UCSD-AML1 (cell line): ENCODE measurements around the gene CHRNE.
A peak's percentile ranks its signal among the peaks of the same experiment; 100 is the strongest.

ENCODE experiments used
- DNase-seq: peaks from one replicate; lab custom pipeline; 2025; ENCODE audit not compliant: unreplicated experiment; lab: John Stamatoyannopoulos, UW

The CHRNE gene

DNA sequence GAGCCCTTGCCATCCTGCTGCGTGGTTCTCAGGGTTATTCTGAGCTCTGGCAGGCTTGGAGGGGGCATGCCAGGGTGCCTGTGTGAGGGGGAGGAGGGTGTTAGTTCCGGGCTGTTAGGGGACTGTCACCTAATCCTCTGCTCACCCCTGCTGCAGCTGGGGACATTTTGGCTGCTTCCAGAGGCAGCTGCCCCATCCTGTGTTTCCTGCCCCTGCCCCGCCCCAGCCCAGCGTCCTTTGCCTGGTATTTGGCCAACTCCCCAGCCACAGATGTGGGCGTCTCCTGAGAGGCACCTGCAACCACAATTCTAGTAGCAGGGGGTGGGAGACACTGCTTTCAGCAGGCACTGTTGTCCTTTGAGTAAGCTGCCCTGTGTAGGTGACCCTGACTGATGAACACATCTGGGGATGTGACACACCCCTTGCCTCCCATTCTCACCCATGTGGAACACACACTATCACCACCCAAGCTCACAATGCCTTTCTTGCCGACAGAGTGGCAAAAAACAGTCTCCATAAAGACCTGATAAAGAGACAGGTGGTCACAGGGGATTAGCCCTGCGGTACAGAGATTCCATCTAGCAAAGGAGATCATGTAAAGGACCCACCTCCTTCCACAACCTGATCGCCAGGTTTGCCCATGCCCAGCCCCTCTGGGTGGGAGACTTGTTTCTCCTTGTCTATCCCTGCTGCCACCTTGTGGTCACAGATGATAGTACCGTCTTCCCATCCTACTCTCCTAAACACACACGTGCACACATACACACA lies at the start of gene CHRNE:
TSS of gene CHRNE (minus strand) at position 48 of the 768 bp plus-strand sequence. CDS start at position 13, 35 bp downstream.
- DNase-seq, result peak; percentile 39

DNA sequence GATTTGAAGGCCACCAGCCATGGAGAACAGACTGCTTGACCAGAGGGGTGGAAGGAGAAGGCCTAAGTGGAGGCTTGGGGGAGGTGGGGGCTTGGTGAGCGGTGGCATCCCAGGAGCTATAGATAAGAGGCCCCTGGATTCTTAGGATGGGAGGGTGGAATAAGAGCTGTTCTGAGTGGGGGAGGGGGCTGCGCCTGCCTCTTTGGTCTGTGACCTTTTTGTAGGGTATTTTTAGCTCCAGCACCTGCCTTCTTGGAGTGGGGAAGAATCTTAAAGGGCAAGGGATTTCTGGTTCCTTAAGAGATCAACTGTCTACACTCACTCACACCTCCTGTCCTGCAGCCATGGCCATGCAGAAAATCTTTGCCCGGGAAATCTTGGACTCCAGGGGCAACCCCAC lies 48.6 kb upstream of the CHRNE start:
- DNase-seq, result no peak

DNA sequence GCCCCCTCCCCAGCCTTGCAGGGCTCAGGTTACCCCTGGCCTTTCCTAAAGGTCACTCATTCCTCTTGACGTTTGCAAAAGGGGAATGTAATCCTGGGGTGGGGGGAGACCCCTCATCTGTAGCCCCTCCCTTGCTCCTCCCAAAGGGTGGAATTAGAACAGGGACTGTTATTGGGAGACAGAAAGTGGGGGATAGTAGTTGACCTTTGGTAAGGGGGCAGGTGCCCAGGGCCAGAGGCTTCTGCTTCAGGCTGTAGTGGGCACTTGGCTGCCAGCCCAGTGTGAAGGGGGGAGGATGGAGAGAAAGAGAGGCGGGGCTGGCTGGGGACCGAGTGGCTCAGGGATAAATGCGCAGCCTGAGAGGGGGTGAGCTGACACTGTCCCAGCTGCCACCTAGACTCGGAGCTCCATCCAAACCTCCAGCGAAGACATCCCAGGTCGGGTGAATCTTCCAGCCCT lies 47.9 kb upstream of the CHRNE start, which contains the start of gene ENO3:
TSS of gene ENO3 (plus strand) at position 374 of the 459 bp plus-strand sequence. CDS start 711 bp downstream, outside the sequence.
- DNase-seq, result no peak

DNA sequence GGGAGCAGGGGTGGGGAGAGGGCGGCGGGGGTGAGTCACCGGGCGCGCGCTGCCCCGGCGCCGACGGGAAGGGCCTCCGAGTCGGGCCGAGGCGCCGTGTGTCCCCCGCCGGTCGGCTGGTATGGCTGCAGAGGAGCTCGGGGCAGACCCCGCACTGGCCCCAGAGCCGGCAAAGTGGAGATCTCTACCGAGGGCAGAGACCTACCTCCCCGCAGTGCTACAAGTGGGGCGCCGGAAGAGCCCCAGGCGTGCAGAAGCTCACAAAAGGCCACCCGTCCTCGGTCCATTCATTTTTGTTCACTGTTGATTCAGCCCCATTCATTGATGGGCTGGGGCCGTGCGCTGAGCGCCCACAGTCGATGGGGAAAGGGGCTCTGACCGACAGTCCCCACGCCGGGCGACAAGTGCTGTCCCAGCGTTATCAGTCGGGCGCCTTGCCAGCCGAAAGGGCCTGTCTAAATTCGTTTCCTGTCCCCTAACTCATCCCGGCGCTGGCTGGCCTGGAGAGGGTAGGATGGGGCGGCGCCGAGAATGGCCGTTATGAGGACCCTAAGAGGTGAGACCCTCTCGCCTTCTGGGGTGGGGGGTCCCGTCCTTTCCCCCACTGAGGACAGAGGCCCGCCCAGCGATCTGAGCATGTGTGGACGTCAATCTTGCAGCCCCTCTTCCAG lies 47.3 kb upstream of the CHRNE start:
- DNase-seq, result peak; percentile 68

DNA sequence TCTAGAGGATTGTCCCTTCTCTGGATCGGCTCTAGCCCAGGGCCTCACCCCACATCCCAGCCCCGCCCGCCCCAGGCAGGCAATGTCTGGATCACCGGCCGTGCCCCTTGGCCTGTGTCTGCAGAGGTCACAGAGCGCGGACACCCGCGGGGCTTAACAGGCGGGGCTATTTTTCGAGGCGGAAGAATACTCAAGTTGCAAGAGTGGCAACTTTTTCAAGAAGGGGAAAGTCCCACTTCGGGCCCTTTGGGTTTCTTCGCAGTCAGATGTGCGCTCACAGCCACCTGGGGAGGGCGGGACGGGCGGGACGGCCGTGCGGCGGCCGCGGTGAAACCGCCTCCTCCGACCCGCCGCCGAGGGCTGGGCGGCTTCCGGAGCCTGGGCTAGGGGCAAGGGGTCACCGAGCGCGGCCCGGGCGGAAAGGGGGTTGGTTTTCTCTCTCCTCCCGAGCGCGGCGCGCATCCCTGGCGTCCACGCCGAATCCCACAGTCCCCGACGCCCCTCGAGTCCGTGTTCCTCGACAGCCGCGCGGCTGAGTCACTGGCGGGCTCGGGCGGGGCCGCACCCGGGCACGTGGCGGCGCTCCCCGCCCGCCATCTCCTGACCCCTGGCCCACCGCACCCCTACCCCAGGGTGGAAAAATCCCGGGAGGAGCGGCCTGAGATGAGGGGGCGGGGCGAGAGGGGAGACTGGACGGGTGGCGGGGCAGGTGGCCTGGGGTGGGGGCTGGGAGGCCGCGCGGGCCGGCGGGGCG lies 46.6 kb upstream of the CHRNE start:
- peak; percentile 78 for DNase-seq

DNA sequence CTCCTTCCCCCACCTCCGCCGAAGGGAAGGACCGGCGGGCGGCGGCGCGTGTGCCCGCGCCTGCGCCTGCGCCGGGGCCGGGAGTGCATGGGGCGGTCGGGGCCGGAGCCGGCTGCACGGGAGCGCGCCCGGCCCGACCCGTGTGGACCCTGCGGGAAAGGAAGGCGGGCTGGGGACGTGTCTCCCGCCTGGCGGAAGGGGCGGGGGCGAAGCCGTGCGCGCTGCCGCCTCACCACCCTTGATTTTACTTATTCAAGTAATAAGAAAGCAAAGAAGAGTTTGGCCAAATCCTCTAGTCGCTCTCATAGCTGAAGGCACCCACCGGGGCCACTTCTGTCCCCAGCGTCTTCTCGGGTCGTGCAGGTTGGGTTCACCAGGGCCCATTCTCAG lies 46.0 kb upstream of the CHRNE start:
- peak; percentile 90 for DNase-seq

DNA sequence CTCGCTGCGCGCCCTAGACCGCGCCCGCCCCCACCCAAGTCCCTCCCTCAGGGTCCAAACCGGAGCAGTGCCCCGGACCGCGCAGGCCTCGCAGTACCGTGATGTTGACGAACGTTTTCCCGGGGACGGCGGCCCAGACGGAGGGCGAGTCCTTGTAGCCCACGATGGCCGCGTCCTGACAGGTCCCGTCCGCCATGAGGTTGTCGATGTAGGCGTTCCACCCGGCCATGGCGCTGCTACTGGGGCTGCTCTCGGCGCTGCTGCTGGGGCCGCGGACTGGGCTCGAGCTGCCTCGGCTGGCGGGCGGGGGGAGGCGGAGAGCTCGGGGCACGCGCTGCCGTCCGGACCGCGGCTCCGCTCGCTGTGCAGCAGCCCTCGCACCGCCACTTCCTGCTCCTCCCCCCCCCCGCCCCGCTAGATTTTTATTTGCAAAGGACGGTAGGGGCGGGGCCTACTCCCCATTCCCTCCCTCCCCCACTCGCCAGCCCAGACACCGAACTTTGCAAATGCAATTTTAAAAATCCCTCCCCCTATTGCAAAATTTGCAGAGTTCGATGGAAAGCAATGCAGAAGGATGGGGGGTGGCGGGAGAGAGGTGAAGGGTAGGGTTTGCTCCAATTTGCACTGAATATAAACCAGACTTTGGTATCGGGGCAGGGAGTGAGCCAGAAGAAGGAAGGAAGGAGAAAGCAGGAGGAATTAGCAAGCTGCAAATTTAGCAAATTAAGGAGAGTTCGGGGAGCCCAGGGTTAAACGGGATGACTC lies 45.5 kb upstream of the CHRNE start, which contains the start of gene PFN1:
TSS of gene PFN1 (minus strand) at position 365 of the 765 bp plus-strand sequence. CDS start at position 229, 136 bp downstream.
- DNase-seq, result peak; percentile 90

DNA sequence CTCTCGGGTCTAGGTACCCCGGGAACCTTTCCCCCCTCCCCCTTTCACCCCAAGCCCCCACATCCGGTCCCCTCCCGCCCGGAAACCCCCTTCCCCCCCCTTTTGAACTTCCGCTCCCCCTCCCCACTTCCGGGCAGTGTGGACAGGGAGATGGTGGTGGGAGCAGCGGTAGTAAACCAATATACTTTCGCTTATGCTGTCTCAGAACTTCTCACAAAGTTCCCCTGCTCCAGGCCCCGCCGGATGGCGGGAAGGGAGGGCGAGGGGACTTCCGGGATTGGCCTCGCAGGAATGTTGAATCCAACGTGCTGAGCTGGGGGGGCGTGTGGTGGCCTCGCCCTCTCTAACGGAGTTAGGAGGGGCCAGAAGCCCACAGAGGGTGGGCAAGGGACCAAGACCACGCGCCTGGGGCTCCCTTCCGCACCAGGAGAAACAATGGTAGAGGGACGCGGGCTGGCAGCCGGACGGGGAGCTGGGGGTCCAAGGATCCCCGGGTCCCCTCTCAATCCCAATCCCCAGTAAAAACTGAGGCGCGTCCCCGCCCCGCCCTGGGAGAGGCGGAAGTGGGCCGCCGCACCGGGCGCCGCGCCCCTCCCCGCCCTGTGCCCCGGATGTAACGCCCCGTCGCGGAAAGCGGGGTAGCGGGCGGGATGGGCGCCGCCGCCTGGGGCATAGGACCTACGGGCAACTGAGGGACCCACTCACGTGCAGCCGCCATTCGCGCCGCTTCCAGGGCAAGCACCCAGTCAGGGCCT lies 44.7 kb upstream of the CHRNE start:
- peak; percentile 76 for DNase-seq

DNA sequence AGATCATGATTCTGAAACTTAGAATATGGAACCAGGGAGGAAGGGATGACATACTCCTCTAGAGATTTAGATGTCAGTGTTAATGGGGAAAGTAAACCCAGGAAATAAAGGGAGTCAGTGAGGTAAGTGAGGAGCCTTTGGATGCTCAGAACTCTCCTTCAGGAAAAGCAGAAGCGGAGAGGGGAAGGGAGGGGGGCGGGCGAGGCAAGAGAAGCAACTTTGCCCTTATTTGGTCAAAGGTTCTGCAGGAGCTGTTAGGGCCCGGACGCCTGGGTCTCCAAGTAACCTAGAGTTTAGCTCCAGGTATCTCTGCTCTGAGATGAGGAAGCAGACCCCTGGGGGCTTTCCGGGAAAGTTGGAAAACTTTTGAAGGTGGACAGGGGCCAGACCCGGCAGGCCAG lies 44.1 kb upstream of the CHRNE start:
- peak; percentile 76 for DNase-seq

DNA sequence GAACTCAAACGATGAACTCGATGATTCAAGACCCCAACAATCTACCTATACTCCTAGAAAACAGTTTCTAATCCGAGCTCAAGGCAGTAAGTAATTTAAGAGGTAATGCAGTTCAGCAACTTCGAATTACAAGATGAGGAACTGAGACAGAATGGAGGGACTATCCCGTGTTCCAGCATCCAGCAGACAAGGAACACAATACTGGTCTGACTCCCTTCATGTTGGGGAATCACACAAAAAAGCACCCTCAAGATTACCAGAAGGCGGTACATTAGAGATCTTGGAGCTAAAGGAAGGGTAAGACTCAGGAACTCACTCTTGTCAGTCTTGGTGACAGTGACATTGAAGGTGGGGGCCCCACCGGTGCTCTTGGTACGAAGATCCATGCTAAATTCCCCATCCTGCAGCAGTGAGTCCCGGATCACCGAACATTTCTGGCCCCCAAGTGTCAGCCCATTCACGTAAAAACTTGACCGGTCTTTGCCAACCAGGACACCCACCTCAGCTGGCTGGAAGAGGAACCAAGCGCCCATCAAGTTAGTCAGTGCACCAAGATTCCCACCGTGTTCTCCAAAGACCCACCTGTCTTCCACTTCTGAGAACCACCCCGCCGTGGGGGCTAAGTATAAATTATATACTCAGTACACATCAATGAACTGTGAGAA lies 43.5 kb upstream of the CHRNE start:
- DNase-seq, result no peak

DNA sequence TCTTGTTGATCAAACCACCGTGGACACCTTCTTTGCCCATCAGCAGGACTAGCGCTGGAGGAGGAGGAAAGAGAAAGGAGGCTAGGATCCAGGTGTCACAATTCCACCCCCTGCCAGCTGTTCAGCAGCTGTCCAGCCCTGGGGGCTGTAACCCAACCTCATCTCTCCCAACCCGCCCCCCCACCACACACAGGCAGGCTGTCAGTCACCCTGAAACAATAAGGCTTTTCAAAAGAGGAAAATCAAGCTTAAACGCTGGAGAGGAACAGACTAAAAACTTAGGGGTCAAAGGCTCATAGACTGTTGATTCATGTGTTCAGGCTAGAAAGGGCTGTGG lies 43.0 kb upstream of the CHRNE start:
- no peak for DNase-seq

DNA sequence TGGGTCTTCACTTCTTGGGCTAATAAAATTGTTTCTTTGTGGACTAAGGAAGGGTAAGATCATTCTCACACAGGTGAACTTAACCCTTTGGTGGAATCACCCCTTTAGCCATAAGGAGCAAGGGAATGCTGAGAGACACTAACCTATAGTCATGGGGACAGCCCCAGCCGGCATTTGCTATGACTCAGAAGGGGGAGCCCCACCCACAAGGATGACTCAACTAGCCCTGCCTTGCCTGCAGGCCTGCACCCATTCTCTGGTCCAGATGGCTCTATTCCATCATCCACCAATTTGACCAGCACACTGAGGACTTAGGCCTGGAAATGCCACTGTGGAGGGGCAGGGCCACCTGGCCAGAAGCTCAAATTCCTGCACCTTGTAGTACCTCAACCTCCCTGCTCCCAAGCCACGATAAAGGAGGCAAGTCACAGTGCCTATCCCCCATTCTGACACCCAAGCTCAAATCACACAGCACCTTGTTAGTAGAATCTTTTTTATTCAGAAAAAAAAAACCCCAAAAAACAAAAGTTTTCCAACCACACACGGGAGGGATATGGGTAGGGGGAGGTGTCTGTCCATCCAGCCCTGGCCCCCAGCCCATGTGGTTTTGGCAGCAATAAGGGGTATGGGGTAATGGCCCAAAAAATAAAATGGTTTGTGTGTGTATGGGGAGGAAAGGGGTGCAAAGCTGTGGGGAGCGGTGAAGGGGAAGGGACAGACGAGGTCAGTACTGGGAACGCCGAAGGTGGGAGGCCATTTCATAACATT lies 42.5 kb upstream of the CHRNE start:
- peak; percentile 70 for DNase-seq

DNA sequence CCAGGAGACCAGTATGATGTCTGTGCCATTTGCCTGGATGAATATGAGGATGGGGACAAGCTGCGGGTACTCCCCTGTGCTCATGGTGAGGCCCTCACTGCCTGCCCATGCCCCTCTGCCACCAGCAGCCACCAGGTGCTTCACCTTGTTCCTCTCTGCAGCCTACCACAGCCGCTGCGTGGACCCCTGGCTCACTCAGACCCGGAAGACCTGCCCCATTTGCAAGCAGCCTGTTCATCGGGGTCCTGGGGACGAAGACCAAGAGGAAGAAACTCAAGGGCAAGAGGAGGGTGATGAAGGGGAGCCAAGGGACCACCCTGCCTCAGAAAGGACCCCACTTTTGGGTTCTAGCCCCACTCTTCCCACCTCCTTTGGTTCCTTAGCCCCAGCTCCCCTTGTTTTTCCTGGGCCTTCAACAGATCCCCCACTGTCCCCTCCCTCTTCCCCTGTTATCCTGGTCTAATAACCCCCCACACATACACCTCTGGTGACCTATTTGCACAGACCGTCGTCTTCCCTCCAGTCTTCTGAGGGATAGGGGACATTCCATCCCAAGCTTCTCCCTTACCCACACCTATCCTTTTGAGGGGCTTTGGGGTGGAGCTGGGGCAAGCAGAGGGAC lies 41.8 kb upstream of the CHRNE start:
- DNase-seq, result no peak

DNA sequence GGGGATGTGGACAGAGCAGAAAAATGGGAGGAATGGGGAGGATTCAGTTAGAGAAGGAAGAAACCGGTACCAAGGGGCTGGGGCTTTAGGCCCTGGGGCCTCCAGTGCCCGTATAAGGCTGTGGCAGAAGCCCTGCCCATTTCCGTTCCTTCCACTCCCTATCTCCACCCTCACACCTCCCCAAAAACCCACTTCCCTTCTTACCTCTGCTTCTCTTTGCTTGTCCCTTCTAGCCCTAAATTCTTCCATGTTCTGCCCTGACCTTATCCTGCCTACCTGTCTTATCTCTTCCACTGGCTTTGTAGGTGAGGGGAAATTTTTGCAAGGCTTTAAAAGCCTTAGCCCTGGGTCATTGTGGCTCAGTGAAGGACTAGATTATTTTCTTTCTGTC lies 41.3 kb upstream of the CHRNE start:
- peak; percentile 67 for DNase-seq

DNA sequence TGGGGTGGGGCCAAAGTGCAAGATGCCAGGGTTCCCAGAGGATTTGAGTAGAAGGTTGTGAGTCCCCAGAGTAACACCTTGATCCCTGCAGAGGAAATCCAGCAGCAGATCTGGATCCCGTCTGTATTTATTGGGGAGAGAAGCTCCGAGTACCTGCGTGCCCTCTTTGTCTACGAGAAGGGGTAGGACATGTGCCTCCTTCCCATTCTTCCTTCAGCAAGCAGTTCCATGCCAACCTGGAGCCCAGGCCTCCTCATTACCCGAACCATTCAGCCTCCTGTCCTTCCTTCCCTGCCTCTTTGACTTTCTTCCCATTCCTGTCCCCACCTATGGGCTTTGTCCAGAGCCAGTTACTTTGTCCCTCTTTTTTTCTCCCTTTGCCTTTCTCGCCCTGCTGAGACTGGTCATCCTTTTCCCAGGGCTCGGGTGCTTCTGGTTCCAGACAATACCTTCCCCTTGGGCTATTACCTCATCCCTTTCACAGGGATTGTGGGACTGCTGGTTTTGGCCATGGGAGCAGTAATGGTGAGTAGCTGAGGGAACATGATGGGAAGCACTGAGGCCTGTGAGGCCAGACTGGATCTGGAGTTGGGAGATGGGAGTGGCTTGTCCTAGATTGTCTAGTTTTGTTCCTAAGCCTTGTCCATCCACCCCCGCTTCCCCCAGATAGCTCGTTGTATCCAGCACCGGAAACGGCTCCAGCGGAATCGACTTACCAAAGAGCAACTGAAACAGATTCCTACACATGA lies 40.0 kb upstream of the CHRNE start:
- DNase-seq, result no peak

DNA sequence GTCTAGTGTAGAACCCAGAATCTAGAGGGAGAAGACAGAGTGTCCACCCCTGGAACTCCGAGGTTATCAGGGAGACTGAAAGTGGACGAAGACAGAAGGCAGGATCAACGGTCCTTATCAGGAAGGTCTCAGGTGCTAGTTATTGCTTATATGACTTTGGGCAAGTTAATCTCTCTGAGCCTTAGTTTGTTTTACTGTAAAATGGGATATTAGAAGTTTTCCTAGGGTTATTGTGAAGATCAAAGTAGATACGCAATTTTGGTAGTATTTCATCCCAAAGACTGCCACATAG lies 38.4 kb upstream of the CHRNE start:
- DNase-seq, result no peak

DNA sequence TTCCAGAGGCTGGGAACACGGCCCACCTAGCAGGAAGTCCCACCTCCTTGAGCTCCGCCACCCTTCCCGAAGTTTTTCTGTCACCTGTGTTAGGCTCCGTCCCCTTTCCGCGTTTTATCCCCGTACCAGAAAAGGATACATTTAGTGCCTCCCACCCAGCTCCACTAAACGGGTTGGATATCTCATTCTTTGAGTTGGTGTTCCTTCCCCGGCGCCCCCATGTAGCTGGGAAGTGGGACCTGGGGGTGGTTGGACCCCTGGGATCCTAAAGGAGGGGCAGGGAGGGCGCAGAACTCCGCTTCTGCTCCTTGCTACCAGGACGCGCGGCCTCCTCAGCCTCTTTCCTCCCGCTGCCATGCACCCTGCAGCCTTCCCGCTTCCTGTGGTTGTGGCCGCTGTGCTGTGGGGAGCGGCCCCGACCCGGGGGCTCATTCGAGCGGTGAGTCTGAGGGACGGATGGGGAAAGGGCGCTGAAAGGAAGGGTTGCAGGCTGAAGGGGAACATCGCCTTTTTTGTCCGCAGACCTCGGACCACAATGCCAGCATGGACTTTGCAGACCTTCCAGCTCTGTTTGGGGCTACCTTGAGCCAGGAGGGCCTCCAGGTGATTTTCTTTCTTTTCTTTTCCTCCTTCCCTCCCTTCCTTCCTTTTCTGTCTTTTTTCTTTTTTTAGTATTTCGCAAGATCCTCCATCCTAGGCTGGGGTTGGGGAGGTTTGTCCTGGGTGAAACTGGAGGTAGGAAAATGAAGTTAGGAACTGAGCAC lies 37.8 kb upstream of the CHRNE start:
- DNase-seq, result peak; percentile 68
